Smooth muscle cell (in vitro differentiated cells): ENCODE measurements around the gene ADAM23. TPM values are rescaled to one million over a fixed set of nuclear protein-coding genes. Genes with fewer than 3 reads are reported as not detected.

Experiments
- DNase-seq: peaks from one replicate; lab custom pipeline; 2025; ENCODE audit not compliant: unreplicated experiment; lab: John Stamatoyannopoulos, UW
- H2AFZ ChIP-seq: fragments of 200-600 bp; sonication (generic); 2 replicates; pipeline ENCODE4 v1.6.0; 2016; ENCODE audit warnings: antibody characterized with exemption, low read depth, mild to moderate bottlenecking
- H3F3A ChIP-seq: fragments of 200-600 bp; sonication (generic); 2 replicates; pipeline ENCODE4 v1.6.0; 2017; ENCODE audit warnings: antibody characterized with exemption, low read depth
- H3K27ac ChIP-seq: fragments of 200-600 bp; sonication (generic); 2 replicates; pipeline ENCODE4 v1.5.1; 2016; ENCODE audit warnings: low read depth, mild to moderate bottlenecking
- H3K27me3 ChIP-seq: fragments of 200-600 bp; sonication (generic); 2 replicates; pipeline ENCODE4 v1.6.1; 2016; ENCODE audit warnings: low read depth, mild to moderate bottlenecking
- H3K36me3 ChIP-seq: fragments of 200-600 bp; sonication (generic); 2 replicates; pipeline ENCODE4 v1.5.1; 2016; ENCODE audit warnings: low read depth
- H3K4me1 ChIP-seq: fragments of 200-600 bp; sonication (generic); 2 replicates; pipeline ENCODE4 v1.5.1; 2016; ENCODE audit warnings: low read depth
- H3K4me2 ChIP-seq: fragments of 200-600 bp; sonication (generic); 2 replicates; pipeline ENCODE4 v1.6.0; 2016; ENCODE audit warnings: mild to moderate bottlenecking
- H3K4me3 ChIP-seq: fragments of 200-600 bp; sonication (generic); 2 replicates; pipeline ENCODE4 v1.5.1; 2016; ENCODE audit warnings: mild to moderate bottlenecking
- H3K79me2 ChIP-seq: fragments of 200-600 bp; sonication (generic); 2 replicates; pipeline ENCODE4 v1.6.0; 2016; ENCODE audit warnings: low read depth, mild to moderate bottlenecking
- H3K9ac ChIP-seq: fragments of 200-600 bp; sonication (generic); 2 replicates; pipeline ENCODE4 v1.6.0; 2016; ENCODE audit warnings: low read depth
- H3K9me3 ChIP-seq: fragments of 200-600 bp; sonication (generic); replicated peaks from 2 replicates; pipeline ENCODE4 v1.5.1; 2016; ENCODE audit warnings: low read depth
- H4K20me1 ChIP-seq: fragments of 200-600 bp; sonication (generic); 2 replicates; pipeline ENCODE4 v1.6.0; 2016; ENCODE audit warnings: low read depth
- CTCF ChIP-seq: fragments of 200-600 bp; sonication (generic); IDR thresholded peaks from 2 replicates; pipeline ENCODE4 v1.5.1; 2017; ENCODE audit warnings: borderline replicate concordance, mild to moderate bottlenecking, antibody characterized with exemption; ENCODE audit not compliant: insufficient read depth, poor library complexity, severe bottlenecking
- whole genome bisulfite sequencing: methylation state at CpG from one replicate; pipeline ENCODE4 v1.1.7; 2016; ENCODE audit warnings: low lambda C conversion rate; 5-methylcytosine and 5-hydroxymethylcytosine counted together
- polyA plus RNA-seq: library from polyadenylated mRNA; unstranded; fragments of >200 nt; fragmentation: Nextera tagmentation; extraction: Ambion mirVana; gene quantifications from 2 replicates; pipeline ENCODE4 v1.2.1, GENCODE V29; 2016
- total RNA-seq: library from RNA; depleted of rRNA; stranded (reverse); fragments of >200 nt; gene quantifications from 2 replicates; pipeline ENCODE4 v1.2.3, GENCODE V29; 2014

Gene ADAM23
- total and polyA plus RNA-seq, 2 experiments from 2014 or later: 7.0 to 18.2 TPM

- Histone ChIP-seq H3K9ac (no peak overlapping the region), H4K20me1 (no peaks in the 10 kb centered on the region), H3K9me3 (no peaks in the 10 kb centered on the region), H3K27me3 (no peaks in the 10 kb centered on the region), H3K4me2 (no peak overlapping the region), H3K4me3 (no peak overlapping the region), H3K36me3 (no peaks in the 10 kb centered on the region), H3K79me2 (no peaks in the 10 kb centered on the region), H3K27ac (no peak overlapping the region), H3F3A (no peaks in the 10 kb centered on the region), H3K4me1 (peaks cover 8% of the 10 kb centered on the region), H2AFZ (no peak overlapping the region)
- TF ChIP-seq CTCF: no peak
- no peak for DNase-seq
These were observed 10.1 kb upstream of the ADAM23 start for GRCh38 chr2:206433190-206433589.

GRCh38 chr2:206433686-206434085 lies 9.6 kb upstream of the ADAM23 start:
- Histone ChIP-seq H4K20me1 (no peaks in the 10 kb centered on the region), H3K4me3 (no peak overlapping the region), H2AFZ (no peak overlapping the region), H3K4me1 (peaks cover 8% of the 10 kb centered on the region), H3K27me3 (no peaks in the 10 kb centered on the region), H3K9me3 (no peaks in the 10 kb centered on the region), H3K27ac (no peak overlapping the region), H3K36me3 (no peaks in the 10 kb centered on the region), H3F3A (no peaks in the 10 kb centered on the region), H3K4me2 (no peak overlapping the region), H3K79me2 (no peaks in the 10 kb centered on the region), H3K9ac (no peak overlapping the region)
- DNase-seq: no peak
- no peak for TF ChIP-seq CTCF

GRCh38 chr2:206435742-206436141 lies 7.6 kb upstream of the ADAM23 start:
- Histone ChIP-seq H3K79me2 (no peaks in the 10 kb centered on the region), H3K9me3 (no peaks in the 10 kb centered on the region), H4K20me1 (no peaks in the 10 kb centered on the region), H3K36me3 (no peaks in the 10 kb centered on the region), H3F3A (no peaks in the 10 kb centered on the region), H3K9ac (no peak overlapping the region), H3K4me2 (peak overlapping the region; percentile 15), H2AFZ (no peak overlapping the region), H3K27me3 (no peaks in the 10 kb centered on the region), H3K4me1 (peaks cover 8% of the 10 kb centered on the region), H3K27ac (no peak overlapping the region), H3K4me3 (no peak overlapping the region)
- no peak for DNase-seq
- no peak for TF ChIP-seq CTCF
- WGBS: 40% methylated on average over 3 of the region's 3 CpGs

- Histone ChIP-seq H3K4me1 (peaks cover 16% of the 10 kb centered on the region), H3K9me3 (no peaks in the 10 kb centered on the region), H2AFZ (no peak overlapping the region), H3F3A (no peaks in the 10 kb centered on the region), H3K27me3 (peaks cover 20% of the 10 kb centered on the region), H3K36me3 (no peaks in the 10 kb centered on the region), H3K4me2 (no peak overlapping the region), H3K4me3 (no peak overlapping the region), H3K27ac (no peak overlapping the region), H4K20me1 (no peaks in the 10 kb centered on the region), H3K9ac (no peak overlapping the region), H3K79me2 (no peaks in the 10 kb centered on the region)
- TF ChIP-seq CTCF: no peak
- DNase-seq: no peak
- WGBS: 58% methylated on average over 5 of the region's 5 CpGs
These were observed 5.1 kb upstream of the ADAM23 start for GRCh38 chr2:206438196-206438724.
